SW480 (cell line): ENCODE data around the gene IGDCC3.
A peak's percentile ranks its signal among the peaks of the same experiment; 100 is the strongest.

Experiments
- DNase-seq: peaks from one replicate; pipeline ENCODE4 v3.0.0-alpha.2; 2016; ENCODE audit warnings: low spot score

The IGDCC3 gene

DNA sequence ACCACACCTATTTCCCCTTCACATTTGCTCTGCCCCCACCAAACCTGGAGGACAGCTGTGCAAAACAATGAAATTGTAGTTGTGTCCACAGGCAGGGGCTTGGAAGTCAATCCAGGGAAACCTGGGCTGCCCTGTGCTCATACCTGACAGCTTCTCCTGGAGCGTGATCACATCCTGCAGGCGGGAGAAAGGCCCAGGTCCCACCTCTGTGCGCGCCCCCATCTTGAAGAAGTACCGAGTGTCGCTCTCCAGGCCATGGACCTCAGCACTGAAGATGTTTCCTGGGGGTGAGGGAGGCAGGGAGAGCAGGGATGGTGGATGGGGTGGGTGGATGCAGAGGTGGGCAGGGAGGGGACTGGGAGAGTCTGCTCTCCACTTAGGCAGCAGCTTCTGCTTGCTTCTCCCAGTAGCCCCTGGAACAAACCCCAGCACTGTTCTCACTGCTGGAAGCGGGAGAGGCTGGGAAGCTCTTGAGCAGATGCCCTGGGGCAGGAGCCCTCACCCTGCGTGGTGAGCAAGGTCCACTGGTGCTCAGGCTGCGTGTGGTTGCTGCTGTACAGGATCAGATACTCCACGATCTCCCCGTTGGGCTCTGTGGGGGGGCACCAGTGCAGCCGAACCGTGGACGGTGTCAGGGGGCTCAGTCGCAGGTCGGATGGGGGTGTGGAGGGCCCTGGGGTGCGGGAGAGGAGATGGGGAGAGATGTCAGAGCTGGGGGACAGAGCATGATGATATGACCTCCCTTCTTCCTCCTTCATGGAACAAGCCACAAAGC is 10.7 kb upstream of the IGDCC3 start:
- DNase-seq: no peak

DNA sequence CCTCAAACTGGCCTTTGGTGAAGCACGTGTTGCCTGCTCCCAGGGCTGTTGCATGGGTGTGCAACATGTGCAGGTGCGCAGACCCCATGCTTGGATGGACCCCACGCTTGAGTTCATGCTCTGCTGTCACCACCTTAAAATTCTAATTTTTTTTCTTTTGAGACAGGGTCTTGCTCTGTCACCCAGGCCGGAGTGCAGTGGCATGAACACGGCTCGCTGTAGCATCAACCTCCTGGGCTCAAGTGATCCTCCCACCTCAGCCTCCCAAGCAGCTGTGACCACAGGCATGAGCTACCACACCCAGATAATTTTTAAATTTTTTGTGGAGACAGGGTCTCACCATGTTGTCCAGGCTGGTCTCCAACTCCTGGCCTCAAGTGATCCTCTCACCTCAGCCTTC is 9.1 kb upstream of the IGDCC3 start:
- no peak for DNase-seq

GRCh38 chr15:65386376-65386775 is 8.6 kb upstream of the IGDCC3 start:
- no peak for DNase-seq

- no peak for DNase-seq
These were observed 8.1 kb upstream of the IGDCC3 start for GRCh38 chr15:65385870-65386258.

DNA sequence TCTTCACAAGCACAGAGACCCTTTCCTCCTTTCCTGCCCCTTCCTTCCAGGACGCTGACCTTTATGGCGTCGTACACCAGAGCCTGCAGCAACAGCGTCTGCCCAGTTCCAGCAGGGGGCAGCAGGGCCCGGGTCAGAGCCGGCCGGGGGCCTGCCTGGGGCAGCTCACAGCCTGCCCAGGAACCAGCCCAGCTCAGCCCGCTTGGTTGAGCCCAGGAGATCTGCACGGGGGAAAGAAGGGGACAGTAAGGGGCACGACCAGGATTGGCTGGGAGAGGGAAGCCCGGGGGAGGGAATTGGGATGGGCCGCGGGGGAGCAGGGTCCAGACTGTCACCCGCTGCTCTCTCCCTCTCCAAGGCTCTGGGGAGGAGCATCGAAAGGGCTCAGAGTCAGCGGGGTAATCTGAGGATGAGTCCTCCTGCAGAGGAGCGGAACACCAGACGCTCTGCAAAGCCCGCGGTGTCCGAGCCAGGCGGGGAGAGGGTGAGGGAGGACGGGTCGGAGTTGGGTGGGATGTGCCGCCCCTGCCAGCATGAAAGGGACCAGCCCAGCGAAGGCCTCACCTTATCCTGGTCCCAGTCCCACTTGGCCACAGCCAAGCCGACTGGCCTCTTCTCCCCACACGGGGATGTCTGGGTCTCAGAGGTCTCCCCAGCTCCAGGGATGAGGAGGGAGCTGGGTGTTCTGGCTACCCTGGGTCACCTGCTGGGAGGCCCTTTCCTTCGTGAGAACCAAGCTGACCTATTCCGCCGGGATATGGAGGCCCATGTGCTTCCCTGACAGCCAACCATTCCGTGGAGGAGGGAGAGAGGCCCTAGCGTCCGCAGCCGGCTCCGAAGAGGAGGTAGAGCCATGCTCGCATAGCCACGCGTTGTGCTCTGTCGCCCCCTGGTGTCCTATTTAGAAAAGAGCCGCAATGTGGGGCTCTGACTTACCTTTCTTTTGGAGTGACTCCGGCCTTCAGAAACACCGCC is 7.4 kb upstream of the IGDCC3 start:
- DNase-seq: peak; percentile 79

- DNase-seq: no peak
These were observed 6.7 kb upstream of the IGDCC3 start for GRCh38 chr15:65384505-65384894.

- DNase-seq: no peak
These were observed 6.2 kb upstream of the IGDCC3 start for GRCh38 chr15:65383991-65384390.

GRCh38 chr15:65383456-65383855 is 5.7 kb upstream of the IGDCC3 start:
- DNase-seq: no peak

- no peak for DNase-seq
These were observed 5.1 kb upstream of the IGDCC3 start for GRCh38 chr15:65382921-65383320.

DNA sequence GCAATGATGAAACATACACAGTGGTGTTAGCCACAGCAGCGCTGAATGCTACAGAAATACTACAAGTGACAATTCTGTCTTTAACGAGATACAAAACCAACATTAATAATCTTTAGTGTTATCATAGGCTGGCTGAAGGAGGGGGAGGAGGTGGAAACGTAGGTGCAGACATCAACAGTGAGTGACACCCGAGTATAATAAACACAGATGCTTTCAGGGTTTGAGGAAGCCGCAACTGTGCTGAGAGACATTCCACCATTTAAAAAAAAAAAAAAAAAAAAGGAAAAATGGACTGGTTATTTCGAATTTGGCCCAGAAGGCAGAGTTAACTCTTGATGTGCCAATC is 4.3 kb upstream of the IGDCC3 start:
- no peak for DNase-seq

DNA sequence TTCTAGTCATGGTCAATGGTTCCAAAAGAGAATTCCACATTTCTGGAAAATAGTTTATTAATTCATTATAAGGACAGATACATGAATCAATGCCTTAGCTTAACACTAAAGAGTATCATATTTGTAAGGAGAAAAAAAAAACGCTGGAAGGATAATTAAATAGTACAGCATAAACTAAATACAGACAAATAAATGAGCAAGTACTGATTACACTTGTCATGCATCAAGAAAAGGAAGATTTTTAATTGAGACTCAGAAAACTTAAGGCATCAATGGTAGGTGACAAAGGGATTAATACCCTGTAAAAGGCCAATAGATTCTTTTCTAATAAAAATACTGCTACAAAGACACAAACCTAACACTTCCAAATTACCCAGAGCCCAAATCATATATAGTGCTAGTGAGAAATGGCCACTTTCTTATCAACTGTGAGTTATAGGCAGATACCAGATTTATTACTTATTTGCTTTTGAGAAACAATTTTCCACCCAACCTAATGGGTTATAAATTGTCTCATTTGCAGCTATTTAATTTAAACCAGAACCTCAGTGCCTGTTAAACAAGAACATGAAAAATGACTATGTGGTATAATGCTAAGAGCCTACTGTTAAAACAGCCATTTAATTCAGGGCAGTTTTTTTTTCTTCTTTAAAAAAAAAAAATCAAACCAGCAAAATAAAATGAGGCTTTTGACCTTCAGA is 3.8 kb upstream of the IGDCC3 start:
- no peak for DNase-seq

GRCh38 chr15:65379986-65380385 is 2.2 kb upstream of the IGDCC3 start:
- DNase-seq: no peak

- DNase-seq: peak; percentile 49
These were observed 462 bp downstream of the IGDCC3 start for GRCh38 chr15:65377105-65377975.

GRCh38 chr15:65376767-65377104 is 1.1 kb downstream of the IGDCC3 start:
- peak; percentile 25 for DNase-seq

DNA sequence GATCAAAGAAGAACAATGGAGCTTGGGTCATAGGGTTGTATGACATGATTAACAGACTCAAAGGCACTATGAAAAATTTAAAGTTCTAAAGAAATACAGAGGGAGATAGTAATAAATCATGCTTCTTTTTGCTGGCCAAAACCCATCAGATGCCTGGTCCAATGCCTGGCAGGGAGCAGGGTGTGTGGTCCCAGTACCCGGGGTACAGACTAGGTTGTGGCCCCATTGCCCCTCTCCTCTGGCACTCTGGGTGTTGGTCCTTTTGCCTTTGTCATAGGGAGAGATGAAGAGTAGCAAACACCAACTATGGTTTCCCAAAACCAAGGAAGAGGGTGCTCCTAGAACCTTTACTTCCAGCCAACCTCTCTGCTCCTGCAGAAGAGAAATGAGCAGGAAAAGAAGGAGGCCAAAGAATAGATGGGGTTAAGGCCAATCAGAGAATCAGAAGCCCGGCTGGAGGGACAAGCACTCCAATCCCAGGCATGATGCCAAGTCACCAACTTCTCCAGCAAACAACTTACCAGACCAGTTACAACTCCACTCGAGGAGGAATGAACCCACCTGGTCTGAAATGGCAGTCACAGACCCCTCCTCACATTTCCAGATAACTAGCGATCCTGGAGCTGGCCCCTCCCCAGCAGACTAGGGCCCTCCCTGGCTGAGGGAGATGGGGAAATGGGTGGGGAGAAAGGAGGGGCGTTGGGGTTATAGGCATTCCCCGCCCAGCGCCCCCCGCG is 1.8 kb downstream of the IGDCC3 start:
- DNase-seq: no peak

- DNase-seq: no peak
These were observed 2.9 kb downstream of the IGDCC3 start for GRCh38 chr15:65374821-65375401.

DNA sequence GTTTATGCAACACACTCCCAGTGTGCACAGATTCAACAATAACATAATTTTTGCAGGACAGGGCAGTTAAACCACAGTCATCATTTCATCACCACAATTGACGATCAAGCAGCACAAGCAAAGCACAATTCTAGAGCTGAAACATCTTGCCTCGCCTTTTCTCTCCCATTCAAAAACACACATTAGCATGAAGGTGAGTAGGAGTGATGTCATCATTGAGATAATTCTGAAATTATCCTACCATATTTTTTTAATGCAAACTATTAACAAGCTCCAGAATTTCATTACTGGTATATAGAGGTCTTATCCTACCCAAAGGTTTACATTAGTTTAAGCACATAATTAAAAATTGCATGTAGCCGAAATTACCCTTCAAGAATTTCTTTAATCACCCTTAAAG is 3.5 kb downstream of the IGDCC3 start:
- no peak for DNase-seq

DNA sequence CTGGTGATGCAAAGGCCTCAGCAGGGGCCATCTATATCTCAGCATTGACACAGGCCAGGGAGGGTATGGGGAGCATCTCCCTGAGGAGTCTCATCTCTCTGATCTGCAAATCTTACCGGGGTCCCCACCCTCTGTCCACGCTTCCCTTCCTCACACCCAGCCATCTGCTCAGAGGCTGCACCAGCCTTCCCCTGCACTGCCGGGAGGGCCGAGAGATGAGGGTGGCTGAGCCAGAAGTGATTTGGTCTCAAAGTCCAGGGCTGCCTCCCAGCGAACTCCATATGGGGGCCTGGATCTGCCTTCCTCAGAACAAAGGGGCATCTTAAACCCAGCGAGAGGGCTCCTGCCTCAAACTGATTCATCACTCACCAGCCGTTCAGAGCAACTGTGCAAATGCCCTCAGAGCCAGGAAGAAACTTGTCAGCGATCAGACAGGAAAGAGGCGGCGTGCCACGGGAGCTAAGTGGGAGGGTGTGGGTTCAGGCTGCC is 4.6 kb downstream of the IGDCC3 start:
- no peak for DNase-seq

- no peak for DNase-seq
These were observed 5.1 kb downstream of the IGDCC3 start for GRCh38 chr15:65372787-65373067.

DNA sequence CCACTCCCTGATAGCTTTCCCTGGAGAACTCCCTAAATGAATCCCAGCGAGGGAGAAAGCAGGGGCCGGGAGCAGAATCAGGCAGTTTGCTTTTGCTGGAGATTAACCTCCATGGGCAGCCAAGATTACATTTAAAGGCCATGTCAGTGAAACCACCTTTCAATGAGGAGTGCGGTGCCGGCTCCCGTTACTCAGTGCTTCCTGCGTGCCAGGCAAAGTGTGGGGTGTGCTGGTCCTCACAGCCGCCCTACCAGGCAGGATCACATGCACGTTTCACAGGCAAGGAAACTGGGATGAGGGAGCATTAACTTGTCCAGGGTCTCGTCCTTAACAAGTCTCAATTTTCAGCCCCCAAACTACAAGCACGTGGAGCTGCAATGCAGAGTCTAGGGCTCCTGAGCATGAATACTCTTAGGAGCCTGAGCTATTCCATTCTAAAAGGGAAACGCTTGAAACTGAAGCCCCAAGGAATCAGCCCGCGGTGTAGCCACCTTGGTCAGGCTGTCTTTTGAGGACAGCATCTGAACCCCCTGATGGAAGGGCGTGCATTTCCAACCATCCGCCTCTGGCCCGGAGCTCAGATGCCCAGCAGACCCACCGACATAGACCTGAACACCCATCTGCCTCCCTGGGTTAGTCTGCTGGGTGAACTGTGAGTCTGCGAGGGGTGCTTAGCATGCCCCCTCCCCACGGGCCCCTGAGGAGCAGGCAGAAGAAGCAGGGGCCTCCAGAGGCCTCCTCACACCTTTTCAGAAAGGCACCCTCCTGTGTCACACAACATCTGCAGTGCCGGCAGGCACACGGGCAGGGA is 5.6 kb downstream of the IGDCC3 start:
- DNase-seq: no peak
